ENCODE measurements around the gene RSL1D1.

The RSL1D1 gene

DNA sequence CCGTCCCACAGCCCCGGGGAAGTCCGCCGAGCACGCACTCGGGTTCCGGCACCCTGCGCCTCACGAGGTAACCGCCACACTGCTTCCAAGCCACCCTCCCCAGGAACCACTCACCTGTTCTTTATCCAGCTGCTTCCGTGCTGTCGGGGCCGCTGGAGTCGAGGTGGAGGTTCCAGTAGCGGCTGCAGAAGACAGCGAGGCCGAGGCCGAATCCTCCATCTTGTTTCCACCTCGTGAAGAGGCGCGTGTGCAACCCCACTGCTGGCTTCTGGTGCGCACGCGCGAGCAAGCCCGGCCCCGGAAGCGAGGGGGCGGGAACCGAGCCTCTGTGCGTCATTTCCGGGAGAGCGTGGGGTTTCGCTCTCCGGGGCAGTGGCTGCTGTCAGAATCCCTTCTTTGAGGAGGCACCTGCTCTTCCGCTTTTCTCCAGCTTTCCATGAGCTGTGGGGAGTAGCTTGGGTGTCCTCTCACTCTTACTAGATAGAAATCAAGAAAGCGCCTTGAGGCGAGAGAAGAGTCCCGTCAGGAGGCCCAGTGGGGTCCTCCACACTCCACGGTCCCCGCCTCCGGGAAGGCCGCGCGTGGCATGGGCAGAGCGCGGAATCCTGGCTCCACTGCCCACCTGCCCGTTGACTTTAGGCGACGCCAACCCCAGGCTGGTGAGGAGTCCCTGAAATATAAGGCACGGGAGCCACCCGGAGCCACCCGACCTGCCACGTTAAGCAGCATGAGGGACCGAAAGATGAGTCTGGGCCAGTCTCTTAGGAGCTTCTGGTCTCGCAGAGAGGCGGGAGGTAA is at the start of gene RSL1D1:
TSS of gene RSL1D1 (minus strand) at position 249 of the 798 bp plus-strand sequence. CDS start at position 219, 30 bp downstream.
- peak; percentile 93 for DNase-seq (ENCODE audit: low read depth)

DNA sequence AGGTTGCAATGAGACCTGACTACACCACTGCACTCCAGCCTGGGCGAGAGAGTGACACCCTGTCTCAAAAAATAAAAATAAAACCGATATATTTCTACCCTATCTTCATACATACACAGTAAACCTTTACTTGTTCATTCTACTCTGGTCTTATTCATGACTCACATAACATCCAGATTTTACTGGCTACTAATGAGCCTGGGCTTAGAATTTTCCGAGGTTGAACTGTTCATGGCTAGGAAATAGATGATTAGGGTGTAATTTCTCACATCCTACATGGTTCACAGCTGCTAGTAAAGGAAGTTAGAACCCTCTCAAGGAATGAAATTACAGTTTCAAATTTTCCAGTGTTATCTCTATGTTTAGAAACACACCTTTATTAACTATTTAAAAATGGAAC is 49.7 kb upstream of the RSL1D1 start:
- peak; percentile 31 for DNase-seq (ENCODE audit: low read depth)

DNA sequence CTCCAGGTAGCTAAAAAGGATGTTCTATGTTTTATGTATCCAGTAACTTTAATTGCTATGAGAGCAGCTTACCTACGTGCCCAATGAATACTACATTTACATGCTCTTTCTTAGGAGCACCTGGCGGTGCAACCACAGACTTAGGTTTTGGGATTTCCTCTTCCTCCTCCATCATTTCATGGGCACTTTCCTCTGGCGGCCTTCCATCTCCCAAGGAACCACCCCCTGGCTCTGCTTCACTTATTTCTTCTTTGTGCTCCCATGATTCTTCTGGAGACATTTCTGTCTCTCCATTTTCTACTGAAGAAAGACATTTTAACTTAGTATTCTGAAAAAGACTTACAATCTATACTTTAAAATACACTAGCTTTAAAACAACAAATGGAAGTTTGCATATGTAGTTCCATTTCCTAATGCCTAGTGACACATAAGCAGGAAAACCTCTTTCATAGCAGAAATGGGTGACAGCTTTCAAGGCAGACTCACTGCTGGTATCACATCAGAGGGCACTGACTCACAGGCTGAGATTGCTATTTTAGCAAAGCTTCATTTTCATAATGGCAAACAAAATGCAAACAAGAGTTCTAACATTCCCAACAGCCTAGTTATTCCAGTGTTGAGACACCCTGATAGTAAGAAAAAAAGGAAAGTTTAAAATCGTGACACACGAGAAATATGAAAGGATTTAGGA is 45.3 kb upstream of the RSL1D1 start:
- DNase-seq (ENCODE audit: low read depth) = peak; percentile 87

DNA sequence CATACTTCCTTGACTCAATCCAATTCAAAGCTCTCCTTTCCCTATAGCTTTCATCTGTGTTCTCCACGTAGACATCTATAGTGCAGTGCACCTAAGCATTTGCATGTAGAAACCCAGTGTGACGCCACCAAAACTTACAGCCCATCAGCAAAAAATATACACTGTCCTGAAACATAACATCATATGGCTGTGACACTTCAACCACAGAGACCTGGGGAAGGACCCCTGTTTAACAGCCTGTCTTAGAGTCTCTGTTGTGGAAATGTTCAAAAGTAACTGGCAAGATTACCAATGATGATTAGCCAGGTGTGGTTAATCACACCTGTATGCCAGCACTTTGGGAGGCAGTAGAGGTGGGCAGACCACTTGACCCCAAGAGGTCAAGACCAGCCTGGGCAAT is 42.2 kb upstream of the RSL1D1 start:
- DNase-seq (ENCODE audit: low read depth) = no peak

DNA sequence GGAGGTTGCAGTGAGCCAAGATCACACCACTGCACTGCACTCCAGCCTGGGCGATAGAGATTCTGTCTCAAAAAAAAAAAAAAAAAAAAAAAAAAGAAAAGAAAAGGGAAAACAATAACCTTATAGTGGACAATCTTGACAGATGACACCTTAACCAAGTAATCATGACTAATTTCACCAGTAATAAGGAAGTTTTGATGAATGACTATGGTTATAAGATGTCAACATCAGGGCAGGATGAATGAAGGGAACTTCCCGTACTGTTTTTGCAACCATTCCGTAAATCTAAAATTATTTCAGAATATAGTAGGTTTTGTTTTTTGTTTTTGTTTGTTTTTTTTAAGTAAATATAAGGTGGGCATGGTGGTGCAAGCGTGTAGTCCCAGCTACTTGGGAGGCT is 41.4 kb upstream of the RSL1D1 start:
- DNase-seq (ENCODE audit: low read depth) = no peak

DNA sequence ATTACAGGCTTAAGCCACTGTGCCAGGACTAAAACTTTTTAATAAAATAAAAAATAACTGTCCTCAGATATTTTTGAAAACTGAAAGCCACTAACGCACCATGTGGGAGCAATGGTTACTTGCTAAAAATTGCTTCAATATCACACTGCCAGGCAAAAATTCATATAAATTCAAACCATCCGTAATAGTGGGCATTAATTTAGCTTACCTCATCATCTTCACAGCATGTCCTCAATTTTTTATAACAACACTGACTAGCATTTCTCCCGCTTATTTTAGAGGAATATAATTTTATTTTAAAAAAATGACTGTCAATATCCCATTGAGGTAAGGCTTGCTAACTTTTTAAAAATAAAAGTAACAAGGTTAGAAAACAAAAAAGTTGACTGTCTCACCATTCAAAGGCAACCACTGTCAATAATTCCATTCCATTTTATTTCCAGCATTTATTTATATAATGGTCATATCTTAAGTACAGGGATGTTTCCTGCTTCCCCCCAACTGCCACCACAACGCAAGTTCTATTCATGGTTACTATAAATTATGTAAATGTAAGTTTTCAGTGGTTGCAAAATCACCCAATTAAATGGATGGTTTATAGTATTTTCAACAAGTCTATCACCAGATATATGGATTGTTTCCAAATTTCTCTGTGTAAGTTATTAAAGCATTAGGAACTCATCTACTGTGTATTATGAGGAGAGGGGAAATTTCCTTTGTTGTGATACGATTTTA is 39.1 kb upstream of the RSL1D1 start:
- DNase-seq (ENCODE audit: low read depth) = no peak

DNA sequence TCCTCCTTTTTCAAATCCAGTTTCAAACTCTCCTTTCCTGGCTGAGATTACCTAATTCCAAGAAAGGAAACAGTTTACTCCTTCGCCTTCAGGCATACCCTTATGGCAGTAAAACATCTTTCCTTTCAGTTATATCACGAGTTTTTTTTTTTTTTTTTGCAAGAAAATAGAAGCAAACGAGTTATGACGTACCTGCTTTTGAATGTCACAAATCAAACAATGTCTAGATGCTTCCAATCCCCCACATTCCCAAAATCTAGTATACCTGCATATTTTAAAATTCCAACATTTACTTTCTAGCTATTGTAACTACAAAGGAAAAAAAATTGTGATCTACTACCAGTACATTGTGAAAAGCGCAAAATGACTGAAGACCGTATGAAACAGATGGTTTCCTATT is 35.5 kb upstream of the RSL1D1 start:
- DNase-seq (ENCODE audit: low read depth) = no peak

DNA sequence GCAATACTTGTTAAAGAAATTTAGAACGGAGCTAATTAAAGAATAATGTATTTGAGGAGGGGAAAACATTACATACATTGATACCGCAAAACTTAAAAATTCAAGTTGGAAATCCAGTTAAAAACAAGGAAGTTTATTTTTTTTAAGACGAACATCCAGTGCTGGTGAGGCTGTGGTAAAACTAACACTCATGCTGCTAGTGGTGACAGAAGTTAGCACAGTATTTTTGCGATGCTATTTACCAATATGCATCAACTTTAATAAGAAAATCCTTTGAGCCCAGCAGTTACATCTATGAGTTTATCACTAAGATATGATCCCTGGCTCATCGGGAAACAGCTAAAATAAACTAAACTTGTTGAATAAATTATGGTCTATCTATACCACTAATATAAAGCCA is 32.7 kb upstream of the RSL1D1 start:
- DNase-seq (ENCODE audit: low read depth) = no peak

DNA sequence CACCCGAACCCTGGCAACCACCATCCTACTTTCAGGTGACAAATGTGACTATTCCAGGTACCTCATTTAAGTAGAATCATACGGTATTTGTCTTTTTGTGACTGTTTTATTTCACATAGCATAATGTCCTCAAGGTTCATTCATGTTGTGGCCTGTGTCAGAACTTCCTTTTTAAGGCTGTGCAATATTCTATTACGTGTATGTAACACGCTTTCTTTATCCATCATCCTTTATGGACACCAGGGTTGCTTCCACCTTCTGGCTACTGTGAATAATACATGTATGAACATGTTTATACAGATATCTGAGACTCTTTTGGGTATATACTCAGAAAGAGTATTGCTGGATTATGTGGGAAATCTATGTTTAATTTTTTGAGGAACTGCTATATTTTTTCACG is 28.7 kb upstream of the RSL1D1 start:
- no peak for DNase-seq (ENCODE audit: low read depth)

DNA sequence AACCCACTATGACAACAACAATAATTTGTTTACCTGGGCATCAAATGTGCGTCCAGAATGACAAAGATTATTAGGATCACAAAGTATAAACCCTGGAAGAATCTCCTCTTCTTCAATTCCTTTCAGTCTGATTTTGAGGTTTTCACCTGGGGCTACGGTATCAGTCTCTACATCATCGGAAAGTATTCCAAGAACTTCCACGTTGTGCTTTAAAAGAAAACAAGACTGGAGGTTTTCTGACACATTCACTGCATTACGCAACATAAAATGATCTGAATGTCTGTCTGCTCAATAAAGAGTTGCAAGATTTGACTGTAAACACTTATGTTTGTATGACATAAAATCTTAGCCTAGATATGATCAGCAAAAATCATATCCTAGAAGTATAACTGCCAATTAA is 26.0 kb upstream of the RSL1D1 start:
- DNase-seq (ENCODE audit: low read depth) = peak; percentile 88

DNA sequence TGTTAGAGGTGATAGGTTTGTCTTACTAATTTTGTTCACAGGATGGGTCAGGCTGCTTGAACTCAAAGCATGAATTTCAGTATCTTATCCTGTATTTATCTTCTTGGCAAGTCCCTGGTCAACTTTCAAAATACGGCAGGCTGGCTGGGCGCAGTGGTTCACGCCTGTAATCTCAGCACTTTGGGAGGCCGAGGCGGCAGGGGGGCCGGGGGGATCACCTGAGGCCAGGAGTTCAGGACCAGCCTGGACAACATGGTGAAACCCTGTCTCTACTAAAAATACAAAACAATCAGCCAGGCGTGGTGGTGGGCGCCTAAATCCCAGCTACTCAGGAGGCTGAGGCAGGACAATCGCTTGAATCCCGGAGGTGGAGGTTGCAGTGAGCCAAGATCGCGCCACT is 25.0 kb upstream of the RSL1D1 start:
- no peak for DNase-seq (ENCODE audit: low read depth)

DNA sequence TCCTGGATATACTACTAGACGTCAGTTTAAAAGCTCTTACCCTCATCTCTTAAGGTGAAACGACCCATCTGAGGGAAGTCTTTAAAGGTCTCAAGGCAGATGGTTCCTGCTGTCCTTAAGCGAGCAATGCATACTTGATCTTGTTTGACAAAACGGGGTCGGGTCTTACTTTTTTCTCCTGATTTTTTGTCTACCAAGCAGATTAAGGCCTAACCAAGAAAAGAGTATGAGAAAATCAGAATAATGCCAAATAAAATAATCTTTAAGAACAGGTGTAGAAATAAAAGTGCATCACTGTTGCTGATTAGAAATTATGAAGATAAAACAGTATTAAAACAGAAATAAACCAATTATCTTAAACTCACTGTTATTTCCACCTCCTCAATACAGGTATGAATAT is 24.4 kb upstream of the RSL1D1 start:
- no peak for DNase-seq (ENCODE audit: low read depth)

DNA sequence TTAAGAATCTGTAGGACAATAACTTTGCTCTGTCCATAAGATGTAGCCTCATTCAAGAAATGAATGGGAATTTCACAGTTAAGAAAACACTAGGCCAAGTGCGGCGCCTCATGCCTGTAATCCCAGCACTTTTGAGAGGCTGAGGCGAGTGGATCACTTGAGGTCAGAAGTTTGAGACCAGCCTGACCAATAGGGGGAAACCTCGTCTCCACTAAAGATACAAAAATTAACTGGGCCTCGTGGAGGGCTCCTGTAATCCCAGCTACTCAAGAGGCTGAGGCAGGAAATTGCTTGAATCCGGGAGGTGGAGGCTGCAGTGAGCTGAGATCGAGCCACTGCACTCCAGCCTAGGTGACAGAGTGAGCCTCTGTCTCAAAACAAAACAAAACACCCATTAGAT is 19.9 kb upstream of the RSL1D1 start:
- peak; percentile 66 for DNase-seq (ENCODE audit: low read depth)

DNA sequence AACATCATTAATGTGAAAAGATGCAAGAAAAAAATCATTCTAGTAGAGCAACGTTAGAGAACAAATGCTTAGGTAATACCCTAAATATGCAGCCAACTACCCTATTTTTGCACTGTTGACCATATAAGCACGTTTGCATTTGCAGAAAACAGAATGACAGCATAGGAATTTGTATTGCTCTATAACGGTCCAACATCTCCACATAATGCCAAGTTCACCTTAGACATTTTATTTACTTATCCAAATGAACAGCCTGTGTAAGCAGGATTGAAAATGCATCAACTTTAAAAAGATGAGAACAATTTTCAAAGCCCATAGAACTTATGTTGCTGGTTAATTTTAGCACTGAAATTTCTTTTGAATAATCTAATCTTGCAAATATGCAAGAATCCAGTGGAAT is 19.1 kb upstream of the RSL1D1 start:
- DNase-seq (ENCODE audit: low read depth) = no peak

DNA sequence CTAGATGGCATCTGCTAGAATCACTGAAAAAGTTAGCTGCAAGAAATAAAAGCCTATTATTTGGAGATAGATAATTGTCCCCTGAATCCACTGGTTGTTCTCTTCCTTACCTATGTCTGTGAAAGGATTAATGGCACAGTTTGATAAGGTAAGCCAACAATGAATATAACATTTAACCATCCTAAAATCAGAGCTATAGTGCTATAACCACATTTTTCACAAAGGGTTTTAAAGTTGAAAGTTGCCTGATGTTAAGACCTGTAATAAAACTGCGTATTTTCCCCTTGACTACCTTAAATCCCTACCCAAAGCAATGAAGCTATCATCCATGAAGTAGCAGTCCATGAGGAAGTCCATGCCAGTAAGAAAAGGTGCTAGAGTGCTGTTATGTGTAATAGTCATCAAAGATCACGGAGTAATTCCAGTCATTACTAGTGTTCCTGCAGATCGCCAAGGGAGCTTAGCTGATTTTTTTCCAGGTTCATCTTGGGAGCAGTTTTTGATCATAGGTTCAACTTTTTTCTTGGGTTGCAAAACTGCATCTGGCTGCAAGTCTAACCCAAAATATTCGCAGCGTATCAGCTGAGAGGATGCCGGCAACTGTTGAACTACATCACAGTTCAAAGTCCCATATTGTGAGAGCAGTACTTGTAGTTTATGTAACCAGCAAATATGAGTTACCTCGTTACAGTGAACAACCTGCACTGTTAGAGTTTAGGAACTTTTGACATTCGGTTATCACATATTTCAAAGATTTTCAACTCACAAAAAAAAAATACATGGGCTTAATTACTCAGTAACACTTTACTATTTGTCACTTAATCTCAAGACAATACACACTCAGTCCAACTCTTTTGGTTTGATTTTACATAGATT is 18.2 kb upstream of the RSL1D1 start:
- DNase-seq (ENCODE audit: low read depth) = no peak

DNA sequence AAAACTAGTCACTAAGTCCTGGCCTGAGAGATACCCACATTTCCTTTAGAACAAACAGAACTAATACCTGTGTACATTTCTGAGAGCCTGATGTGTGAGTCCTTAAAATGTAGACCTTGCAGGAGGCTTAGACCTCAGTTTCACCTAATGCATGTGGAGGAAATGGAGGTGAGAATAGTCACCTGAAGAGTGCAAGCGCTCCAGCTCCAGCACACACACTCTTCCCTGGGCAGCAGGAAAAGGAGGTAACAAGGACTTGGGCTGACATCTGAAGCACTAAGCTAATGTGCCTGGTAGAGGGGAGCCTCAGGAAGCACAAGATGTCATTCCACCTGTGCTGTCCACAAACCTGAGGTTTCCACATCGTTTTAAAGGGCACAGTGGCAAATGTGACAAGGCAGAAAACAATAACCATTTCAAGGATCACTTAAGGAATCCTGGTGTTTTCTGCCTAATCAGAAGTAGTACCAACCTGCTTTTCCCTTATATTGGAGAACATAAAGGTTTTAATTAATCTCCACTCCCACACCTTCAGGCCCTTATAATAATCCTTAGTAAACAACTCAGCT is 17.2 kb upstream of the RSL1D1 start:
- DNase-seq (ENCODE audit: low read depth) = no peak

DNA sequence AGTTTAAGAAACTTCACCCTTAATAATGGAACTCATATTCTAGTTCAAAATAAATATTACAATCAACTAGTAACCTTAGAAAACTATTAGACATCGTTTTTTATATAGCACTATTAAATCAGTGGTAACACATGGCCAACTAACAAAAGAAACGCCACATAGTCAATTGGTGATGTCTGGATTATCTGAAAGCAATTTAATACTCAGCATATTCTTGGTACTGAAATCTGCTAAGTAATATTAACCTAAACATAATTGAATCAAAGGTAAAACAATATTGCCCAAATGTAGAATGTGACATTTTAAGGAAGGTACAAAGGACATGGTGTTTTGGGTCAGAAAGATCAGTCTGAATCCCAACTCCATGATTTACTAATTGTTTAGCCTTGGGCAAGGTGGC is 11.1 kb upstream of the RSL1D1 start:
- DNase-seq (ENCODE audit: low read depth) = no peak

DNA sequence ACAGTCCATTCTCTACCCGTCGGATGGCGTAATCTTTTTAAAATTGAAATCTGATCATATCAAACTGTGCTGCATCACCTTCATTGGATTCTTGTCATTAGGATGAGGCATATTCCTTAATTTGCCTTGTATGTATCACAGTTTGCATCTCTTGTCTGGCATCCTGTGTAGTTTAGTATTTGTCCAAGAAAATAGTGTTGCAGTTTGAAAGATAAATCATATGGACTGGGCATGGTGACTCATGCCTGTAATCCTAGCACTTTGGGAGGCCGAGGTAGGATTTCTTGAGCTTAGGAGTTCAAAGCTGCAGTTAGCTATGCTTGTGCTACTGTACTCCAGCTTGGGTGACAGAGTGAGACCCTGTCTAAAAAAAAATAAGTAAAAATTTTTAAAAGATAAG is 5.8 kb upstream of the RSL1D1 start:
- DNase-seq (ENCODE audit: low read depth) = peak; percentile 65

DNA sequence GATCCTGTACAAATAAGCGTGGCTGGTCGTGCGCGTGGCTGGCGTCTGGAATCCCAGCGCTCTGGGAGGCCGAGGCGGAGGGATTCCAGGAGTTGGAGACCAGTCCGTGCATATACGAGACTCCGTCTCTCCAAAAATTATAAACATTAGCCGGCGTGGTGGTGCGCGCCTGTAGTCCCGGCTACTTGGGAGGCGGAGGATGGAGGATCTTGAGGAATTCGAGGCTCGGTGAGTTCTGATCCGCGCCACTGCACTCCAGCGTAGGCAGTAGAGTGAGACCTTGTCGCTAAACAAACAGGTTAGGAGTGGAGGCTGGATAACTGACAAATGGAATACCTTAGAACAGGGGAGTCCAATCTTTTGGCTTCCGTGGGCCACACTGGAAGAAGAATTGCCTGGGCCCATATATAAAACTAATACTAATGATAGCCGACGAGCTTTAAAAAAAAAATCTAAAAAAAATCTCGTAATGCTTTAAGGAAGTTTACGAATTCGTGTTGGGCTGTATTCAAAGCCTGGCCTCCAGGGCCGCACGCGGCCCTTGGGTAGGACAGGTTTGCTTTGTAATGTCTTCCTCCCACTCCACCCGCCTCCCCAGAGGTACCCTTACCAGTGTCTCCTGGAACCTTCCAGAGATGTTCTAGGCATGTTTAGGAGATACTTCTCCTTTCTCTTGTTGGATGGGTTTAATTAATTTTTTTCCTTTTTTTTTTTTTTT is 909 bp upstream of the RSL1D1 start:
- DNase-seq (ENCODE audit: low read depth) = no peak

DNA sequence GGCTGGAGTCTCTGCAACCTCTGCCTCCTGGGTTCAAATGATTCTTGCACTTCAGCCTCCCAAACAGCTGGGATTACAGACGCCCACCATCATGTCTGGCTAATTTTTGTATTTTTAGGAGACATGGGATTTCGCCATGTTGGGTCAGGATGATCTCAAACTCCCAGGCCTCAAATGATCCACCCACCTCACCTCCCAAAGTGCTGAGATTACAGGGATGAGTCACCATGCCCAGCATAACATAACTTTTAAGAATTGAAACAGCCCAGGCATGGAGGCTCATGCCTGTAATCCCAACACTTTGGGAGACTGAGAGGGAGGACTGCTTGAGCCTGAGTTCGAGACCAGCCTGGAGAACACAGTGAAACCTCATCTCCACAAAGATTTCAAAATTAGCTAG is 2.5 kb downstream of the RSL1D1 start:
- peak; percentile 61 for DNase-seq (ENCODE audit: low read depth)

DNA sequence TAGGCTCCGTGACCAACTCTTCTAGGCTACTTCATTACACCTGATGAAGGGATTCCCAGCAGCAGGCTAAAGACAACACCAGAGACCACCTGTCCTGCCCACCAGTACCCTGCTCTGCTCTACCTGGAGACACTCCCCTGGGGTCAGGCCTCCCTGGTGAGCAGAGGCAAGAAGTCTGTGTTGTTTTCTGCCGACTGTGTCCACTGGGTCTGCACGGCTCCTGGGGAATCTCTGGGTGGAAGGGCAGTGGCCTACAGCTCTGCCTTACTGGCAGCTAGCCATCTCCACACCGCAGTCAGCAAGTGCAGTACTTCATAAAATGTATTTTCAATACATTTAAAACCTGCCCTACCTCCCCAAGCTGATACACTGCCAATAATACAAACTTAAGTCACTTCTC is 6.8 kb downstream of the RSL1D1 start:
- DNase-seq (ENCODE audit: low read depth) = no peak

Data from iris pigment epithelial cell (primary cell).